HEK293T (cell line): ENCODE results near the gene AVPR1A.

Experiments
- ARNT ChIP-seq: fragments of 450-650 bp; IDR thresholded peaks from 2 replicates; pipeline ENCODE4 v1.6.1; 2017; ENCODE audit warnings: mild to moderate bottlenecking
- BHLHE40 ChIP-seq: fragments of 450-650 bp; IDR thresholded peaks from 2 replicates; pipeline ENCODE4 v1.6.1; 2016; ENCODE audit warnings: mild to moderate bottlenecking, moderate library complexity, borderline replicate concordance
- CTBP1 ChIP-seq: fragments of 450-650 bp; IDR thresholded peaks from 2 replicates; pipeline ENCODE4 v1.6.1; 2016; ENCODE audit warnings: borderline replicate concordance
- ELF4 ChIP-seq: fragments of 450-650 bp; IDR thresholded peaks from 2 replicates; pipeline ENCODE4 v1.6.1; 2017; ENCODE audit warnings: antibody characterized with exemption
- FOXA1 ChIP-seq: fragments of 450-650 bp; IDR thresholded peaks from 2 replicates; pipeline ENCODE4 v1.6.1; 2016; ENCODE audit warnings: mild to moderate bottlenecking
- FOXK2 ChIP-seq: fragments of 450-650 bp; IDR thresholded peaks from 2 replicates; pipeline ENCODE4 v1.6.1; 2016; ENCODE audit warnings: mild to moderate bottlenecking
- FOXM1 ChIP-seq: fragments of 450-650 bp; IDR thresholded peaks from 2 replicates; pipeline ENCODE4 v1.6.1; 2017; ENCODE audit warnings: mild to moderate bottlenecking, borderline replicate concordance
- HDGF ChIP-seq: fragments of 450-650 bp; IDR thresholded peaks from 2 replicates; pipeline ENCODE4 v1.6.1; 2017; ENCODE audit warnings: antibody characterized with exemption, borderline replicate concordance
- NFRKB ChIP-seq: fragments of 450-650 bp; IDR thresholded peaks from 2 replicates; pipeline ENCODE4 v1.6.1; 2016; ENCODE audit warnings: mild to moderate bottlenecking, moderate library complexity
- SP1 ChIP-seq: fragments of 450-650 bp; IDR thresholded peaks from 2 replicates; pipeline ENCODE4 v1.6.1; 2017
- SUZ12 ChIP-seq: fragments of 450-650 bp; IDR thresholded peaks from 2 replicates; pipeline ENCODE4 v1.6.1; 2016; ENCODE audit warnings: mild to moderate bottlenecking
- TARDBP ChIP-seq: fragments of 450-650 bp; IDR thresholded peaks from 2 replicates; pipeline ENCODE4 v1.6.1; 2016
- ZNF384 ChIP-seq: fragments of 450-650 bp; IDR thresholded peaks from 2 replicates; pipeline ENCODE4 v1.6.1; 2016
- TF ChIP-seq, protein P1 (sequence below): fragments of 450-650 bp; IDR thresholded peaks from 2 replicates; pipeline ENCODE4 v1.6.1; 2016

DNA sequence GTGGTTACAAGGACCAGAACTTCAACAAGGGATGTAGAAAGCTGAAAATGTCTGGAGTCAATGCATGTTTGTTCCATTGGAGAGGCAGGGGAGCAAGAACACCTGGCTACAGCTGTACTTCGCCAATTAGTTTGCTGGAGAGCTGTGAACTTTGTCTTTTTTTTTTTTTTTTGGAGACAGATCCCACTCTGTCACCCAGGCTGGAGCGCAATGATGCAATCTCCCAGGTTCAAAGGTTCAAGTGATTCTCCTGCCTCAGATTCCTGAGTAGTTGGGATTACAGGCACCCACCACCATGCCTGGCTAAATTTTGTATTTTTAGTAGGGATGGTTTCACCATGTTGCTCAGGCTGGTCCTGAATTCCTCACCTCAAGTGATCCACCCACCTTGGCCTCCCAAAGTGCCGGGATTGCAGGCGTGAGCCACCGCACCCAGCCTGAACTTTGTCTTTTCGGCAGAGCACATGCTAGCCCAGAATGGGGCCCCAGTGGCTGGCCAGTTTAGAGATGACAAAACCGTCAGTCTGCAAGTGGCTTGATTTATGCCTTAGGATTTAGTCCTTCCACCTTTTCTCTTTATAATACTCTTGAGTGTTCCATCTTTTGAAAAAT is 55.5 kb downstream of the AVPR1A start:
- TF ChIP-seq FOXA1: no peak
- no peak for TF ChIP-seq FOXK2
- no peak for TF ChIP-seq TARDBP
- no peak for TF ChIP-seq SP1
- no peak for TF ChIP-seq ELF4
- no peak for TF ChIP-seq BHLHE40
- TF ChIP-seq ZNF384: no peak
- no peak for TF ChIP-seq SUZ12
- no peak for TF ChIP-seq HDGF
- no peak for TF ChIP-seq NFRKB
- no peak for TF ChIP-seq FOXM1
- no peak for TF ChIP-seq CTBP1
- TF ChIP-seq ARNT: no peak
- TF ChIP-seq, protein P1, sequence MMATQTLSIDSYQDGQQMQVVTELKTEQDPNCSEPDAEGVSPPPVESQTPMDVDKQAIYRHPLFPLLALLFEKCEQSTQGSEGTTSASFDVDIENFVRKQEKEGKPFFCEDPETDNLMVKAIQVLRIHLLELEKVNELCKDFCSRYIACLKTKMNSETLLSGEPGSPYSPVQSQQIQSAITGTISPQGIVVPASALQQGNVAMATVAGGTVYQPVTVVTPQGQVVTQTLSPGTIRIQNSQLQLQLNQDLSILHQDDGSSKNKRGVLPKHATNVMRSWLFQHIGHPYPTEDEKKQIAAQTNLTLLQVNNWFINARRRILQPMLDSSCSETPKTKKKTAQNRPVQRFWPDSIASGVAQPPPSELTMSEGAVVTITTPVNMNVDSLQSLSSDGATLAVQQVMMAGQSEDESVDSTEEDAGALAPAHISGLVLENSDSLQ: no peak
